Upper lobe of left lung (tissue), 6 donors: Measurements from ENCODE around the gene RFTN1. TPM values are rescaled to one million over a fixed set of nuclear protein-coding genes. Genes with fewer than 3 reads are reported as not detected.

Source experiments
- ATAC-seq, 2 donors: fragments of 200-7000 bp; cut with Tn5 transposase; one replicate each; pipeline ENCODE4 v1.9.1; 2022; ENCODE audit warnings: mild to moderate bottlenecking in 2 of 2, moderate library complexity in 2 of 2; ENCODE audit not compliant: low FRiP score in 2 of 2
- DNase-seq, 2 donors: peaks; one replicate each; pipeline ENCODE4 v3.0.0-alpha.2; 2019 to 2020
- H3K27ac ChIP-seq, 4 donors: fragments of 200-600 bp; sonication (generic); one replicate each; pipeline ENCODE4 v1.5.1; 2016 to 2019
- H3K27me3 ChIP-seq, 4 donors: fragments of 200-600 bp; sonication (generic); one replicate each; pipeline ENCODE4 v1.5.1; 2017 to 2019
- H3K36me3 ChIP-seq, 4 donors: fragments of 200-600 bp; sonication (generic); one replicate each; pipeline ENCODE4 v1.5.1; 2016 to 2019
- H3K4me1 ChIP-seq, 4 donors: fragments of 200-600 bp; sonication (generic); one replicate each; pipeline ENCODE4 v1.5.1; 2018 to 2019
- H3K4me3 ChIP-seq, 4 donors: fragments of 200-600 bp; sonication (generic); one replicate each; pipeline ENCODE4 v1.5.1; 2017 to 2019; ENCODE audit warnings: mild to moderate bottlenecking in 2 of 4, moderate library complexity in 1 of 4
- H3K9me3 ChIP-seq, 4 donors: fragments of 200-600 bp; sonication (generic); one replicate each; pipeline ENCODE4 v1.5.1; 2018 to 2019
- CTCF ChIP-seq, 6 experiments: fragments of 450-650 bp in 4 of 6; fragments of 200-600 bp in 2 of 6; sonication (generic) in 2 of 6; IDR thresholded peaks; one replicate each; pipeline ENCODE4 v1.5.1; 2016 to 2019; ENCODE audit warnings: antibody characterized with exemption in 6 of 6
- EP300 ChIP-seq, 4 donors: sonication (generic); formaldehyde crosslinking; IDR thresholded peaks; one replicate each; pipeline ENCODE4 v1.5.1; 2017; ENCODE audit warnings: antibody characterized with exemption in 4 of 4, control low read depth in 2 of 4
- POLR2A ChIP-seq, 4 donors: fragments of 450-650 bp; IDR thresholded peaks; one replicate each; pipeline ENCODE4 v1.5.1; 2016 to 2017; ENCODE audit warnings: antibody characterized with exemption in 4 of 4, mild to moderate bottlenecking in 2 of 4
- POLR2AphosphoS5 ChIP-seq, 2 donors: sonication (generic); formaldehyde crosslinking; IDR thresholded peaks; one replicate each; pipeline ENCODE4 v1.5.1; 2017; ENCODE audit warnings: antibody characterized with exemption in 2 of 2
- WGBS, 2 donors: methylation state at CpG; one replicate each; pipeline ENCODE4 v1.1.5; 2017 to 2018; 5-methylcytosine and 5-hydroxymethylcytosine counted together
- total RNA-seq, 6 donors: library from RNA; depleted of rRNA in 4 of 6; stranded (reverse); fragments of >200 nt in 4 of 6; gene quantifications; one replicate each; pipeline versions ENCODE4 v1.1.0 to v1.2.1, GENCODE V29; 2016 to 2021
- donor health status: DM: no; HTN: no; CAD: no; lungs with moderate emphysema.
- donor health status: DM: no; HTN: yes; CAD: no; lungs with severe emphysema.

RFTN1 gene
- total RNA-seq, 6 donors from 2014 or later = 62.1 to 121 (median 76.1) TPM

- Histone ChIP-seq H3K27ac (no peak overlapping the region), H3K36me3 (no peaks in the 10 kb centered on the region), H3K4me1 (peaks cover 3 to 7% (median 5%) of the 10 kb centered on the region in 4 donors), H3K4me3 (no peak overlapping the region), H3K27me3 (no peaks in the 10 kb centered on the region), H3K9me3 (no peaks in the 10 kb centered on the region)
- 13% methylated on average over 7 of the region's 7 CpGs for WGBS, 2 donors
- ATAC-seq (peak; percentile 92 to 95), DNase-seq (peak in 1 of 2 donors; percentile 70)
- TF ChIP-seq CTCF (IDR thresholded peaks at IDR 0.05) = peak; percentile 81 to 93 (median 90)
- no peak for TF ChIP-seq POLR2A (IDR thresholded peaks at IDR 0.05)
- TF ChIP-seq POLR2AphosphoS5 (IDR thresholded peaks at IDR 0.05) = no peak
Measured at GRCh38 chr3:16550676-16551341, 37.3 kb upstream of the RFTN1 start.

- Histone ChIP-seq H3K27me3 (no peaks in the 10 kb centered on the region), H3K4me3 (no peak overlapping the region), H3K36me3 (no peaks in the 10 kb centered on the region), H3K4me1 (peaks cover 3 to 11% (median 5%) of the 10 kb centered on the region in 4 donors), H3K27ac (no peak overlapping the region), H3K9me3 (no peaks in the 10 kb centered on the region)
- DNase-seq (no peak), ATAC-seq (no peak)
- TF ChIP-seq CTCF (IDR thresholded peaks at IDR 0.05) (no peak), POLR2A (IDR thresholded peaks at IDR 0.05) (no peak), EP300 (IDR thresholded peaks at IDR 0.05) (no peak), POLR2AphosphoS5 (IDR thresholded peaks at IDR 0.05) (no peak)
- WGBS, 2 donors = 49 to 53% methylated on average over 4 of the region's 4 CpGs
Measured at GRCh38 chr3:16550305-16550675, 36.8 kb upstream of the RFTN1 start.

- Histone ChIP-seq H3K9me3 (no peaks in the 10 kb centered on the region), H3K27me3 (no peaks in the 10 kb centered on the region), H3K4me1 (peaks cover 5 to 11% (median 9%) of the 10 kb centered on the region in 4 donors), H3K36me3 (no peaks in the 10 kb centered on the region), H3K27ac (no peak overlapping the region), H3K4me3 (no peak overlapping the region)
- TF ChIP-seq POLR2A (IDR thresholded peaks at IDR 0.05) = no peak
- no peak for TF ChIP-seq CTCF (IDR thresholded peaks at IDR 0.05)
- TF ChIP-seq EP300 (IDR thresholded peaks at IDR 0.05) = no peak
- no peak for TF ChIP-seq POLR2AphosphoS5 (IDR thresholded peaks at IDR 0.05)
- ATAC-seq = no peak
- DNase-seq = no peak
- 86 to 88% methylated on average over 4 of the region's 4 CpGs for WGBS, 2 donors
Measured at GRCh38 chr3:16548721-16549120, 35.2 kb upstream of the RFTN1 start.

- Histone ChIP-seq H3K4me1 (peaks cover 5 to 11% (median 9%) of the 10 kb centered on the region in 4 donors), H3K9me3 (no peaks in the 10 kb centered on the region), H3K36me3 (no peaks in the 10 kb centered on the region), H3K27ac (no peak overlapping the region), H3K27me3 (no peaks in the 10 kb centered on the region), H3K4me3 (no peak overlapping the region)
- TF ChIP-seq POLR2A (IDR thresholded peaks at IDR 0.05) (no peak), POLR2AphosphoS5 (IDR thresholded peaks at IDR 0.05) (no peak), CTCF (IDR thresholded peaks at IDR 0.05) (no peak), EP300 (IDR thresholded peaks at IDR 0.05) (no peak)
- DNase-seq (no peak), ATAC-seq (no peak)
- WGBS, 2 donors = 85 to 86% methylated on average over 4 of the region's 4 CpGs
Measured at GRCh38 chr3:16547561-16548357, 34.3 kb upstream of the RFTN1 start.
